Liver (tissue), 9 donors: ENCODE measurements around the gene KLK2. TPM values are rescaled to one million over a fixed set of nuclear protein-coding genes. Genes with fewer than 3 reads are reported as not detected.

Experiments used
- DNase-seq: peaks from one replicate; pipeline ENCODE4 v3.0.0-alpha.2; 2017; ENCODE audit warnings: low spot score
- H3K27ac ChIP-seq, 2 donors: one replicate each; pipeline ENCODE4 v1.7.0; 2013; ENCODE audit warnings: inconsistent platforms in 2 of 2, low read length in 2 of 2, control low read depth in 1 of 2, low read depth in 1 of 2, mild to moderate bottlenecking in 1 of 2
- H3K27me3 ChIP-seq, 4 donors: one replicate each; pipeline versions ENCODE4 v1.6.1 to v1.7.0; 2013; ENCODE audit warnings: low read length in 3 of 4, inconsistent platforms in 1 of 4, mild to moderate bottlenecking in 1 of 4, moderate library complexity in 1 of 4; ENCODE audit not compliant: control insufficient read depth in 4 of 4, insufficient read depth in 4 of 4
- H3K36me3 ChIP-seq, 4 donors: one replicate each; pipeline versions ENCODE4 v1.6.1 to v1.7.0; 2013; ENCODE audit warnings: low read length in 3 of 4, mild to moderate bottlenecking in 3 of 4, low read depth in 1 of 4, moderate library complexity in 1 of 4; ENCODE audit not compliant: control insufficient read depth in 4 of 4, insufficient read depth in 3 of 4
- H3K4me1 ChIP-seq, 4 donors: one replicate each; pipeline versions ENCODE4 v1.6.1 to v1.7.0; 2013; ENCODE audit warnings: low read length in 3 of 4, mild to moderate bottlenecking in 3 of 4, moderate library complexity in 1 of 4; ENCODE audit not compliant: control insufficient read depth in 4 of 4, insufficient read depth in 4 of 4
- H3K4me3 ChIP-seq, 3 donors: one replicate each; pipeline versions ENCODE4 v1.6.1 to v1.7.0; 2013; ENCODE audit warnings: low read length in 3 of 3, control low read depth in 1 of 3, low read depth in 1 of 3, mild to moderate bottlenecking in 1 of 3
- H3K9ac ChIP-seq, 2 donors: one replicate each; pipeline ENCODE4 v1.7.0; 2013; ENCODE audit warnings: low read length in 2 of 2, mild to moderate bottlenecking in 2 of 2, moderate library complexity in 2 of 2, control low read depth in 1 of 2, low read depth in 1 of 2
- H3K9me3 ChIP-seq, 4 donors: one replicate each; pipeline versions ENCODE4 v1.6.1 to v1.7.0; 2013; ENCODE audit warnings: low read length in 3 of 4; ENCODE audit not compliant: control insufficient read depth in 4 of 4
- EGR1 ChIP-seq, 2 donors: IDR thresholded peaks; 2 replicates each; pipeline ENCODE4 v1.6.1; 2016 to 2018; ENCODE audit warnings: antibody characterized with exemption in 2 of 2, low read depth in 2 of 2
- FOXA1 ChIP-seq: IDR thresholded peaks from 2 replicates; pipeline ENCODE4 v1.6.1; 2016; ENCODE audit warnings: antibody characterized with exemption
- FOXA2 ChIP-seq: IDR thresholded peaks from 2 replicates; pipeline ENCODE4 v1.6.1; 2016; ENCODE audit warnings: antibody characterized with exemption
- GABPA ChIP-seq, 2 donors: IDR thresholded peaks in 1 of 2; conservative IDR thresholded peaks in 1 of 2; 2 replicates each; pipeline ENCODE4 v1.6.1; 2016; ENCODE audit warnings: antibody characterized with exemption in 2 of 2, mild to moderate bottlenecking in 1 of 2, moderate library complexity in 1 of 2
- HNF4A ChIP-seq, 2 donors: conservative IDR thresholded peaks; 2 replicates each; pipeline ENCODE4 v1.6.1; 2016; ENCODE audit warnings: antibody characterized with exemption in 2 of 2, mild to moderate bottlenecking in 2 of 2
- HNF4G ChIP-seq: IDR thresholded peaks from 2 replicates; pipeline ENCODE4 v1.6.1; 2016; ENCODE audit warnings: antibody characterized with exemption
- JUND ChIP-seq, 2 donors: IDR thresholded peaks; 2 replicates each; pipeline ENCODE4 v1.6.1; 2016; ENCODE audit warnings: antibody characterized with exemption in 2 of 2
- NR2F2 ChIP-seq: IDR thresholded peaks from 2 replicates; pipeline ENCODE4 v1.6.1; 2016; ENCODE audit warnings: antibody characterized with exemption
- RAD21 ChIP-seq, 2 donors: IDR thresholded peaks; 2 replicates each; pipeline ENCODE4 v1.6.1; 2016; ENCODE audit warnings: antibody characterized with exemption in 2 of 2, mild to moderate bottlenecking in 2 of 2
- RXRA ChIP-seq, 2 donors: IDR thresholded peaks; 2 replicates each; pipeline ENCODE4 v1.6.1; 2017 to 2018; ENCODE audit warnings: antibody characterized with exemption in 2 of 2, mild to moderate bottlenecking in 1 of 2
- SP1 ChIP-seq: IDR thresholded peaks from 2 replicates; pipeline ENCODE4 v1.6.1; 2018; ENCODE audit warnings: antibody characterized with exemption, mild to moderate bottlenecking
- TAF1 ChIP-seq: conservative IDR thresholded peaks from 2 replicates; pipeline ENCODE4 v1.6.1; 2016; ENCODE audit warnings: antibody characterized with exemption, mild to moderate bottlenecking
- YY1 ChIP-seq: IDR thresholded peaks from 2 replicates; pipeline ENCODE4 v1.6.1; 2016; ENCODE audit warnings: antibody characterized with exemption, mild to moderate bottlenecking
- WGBS: extraction: QIAGEN DNeasy Blood & Tissue Kit; methylation state at CpG from one replicate; pipeline ENCODE4 v1.1.7; 2013; 5-methylcytosine and 5-hydroxymethylcytosine counted together
- polyA plus RNA-seq, 2 donors: library from polyadenylated mRNA; stranded (reverse) in 1 of 2; unstranded in 1 of 2; fragments of 200-250 nt in 1 of 2; fragments of >200 nt in 1 of 2; fragmentation: Nextera tagmentation in 1 of 2; extraction: Ambion mirVana in 1 of 2; gene quantifications; one replicate each; pipeline versions ENCODE4 v1.2.1 to v1.2.3, GENCODE V29; 2013 to 2015
- total RNA-seq, 2 donors: library from RNA; depleted of rRNA; stranded (reverse); fragments of >200 nt; gene quantifications; one replicate each; pipeline ENCODE4 v1.2.3, GENCODE V29; 2014
- TF ChIP-seq, protein P1 (sequence below): IDR thresholded peaks from 2 replicates; pipeline ENCODE4 v1.6.1; 2016; ENCODE audit warnings: antibody characterized with exemption
- TF ChIP-seq, protein P2 (sequence below): IDR thresholded peaks from 2 replicates; pipeline ENCODE4 v1.6.1; 2016; ENCODE audit warnings: antibody characterized with exemption
- TF ChIP-seq, protein P3 (sequence below): IDR thresholded peaks from 2 replicates; pipeline ENCODE4 v1.6.1; 2016; ENCODE audit warnings: antibody characterized with exemption, mild to moderate bottlenecking
- TF ChIP-seq, protein P4 (sequence below): IDR thresholded peaks from 2 replicates; pipeline ENCODE4 v1.6.1; 2016; ENCODE audit warnings: antibody characterized with exemption
- TF ChIP-seq, protein P5 (sequence below): fragments of 150-350 bp; IDR thresholded peaks from 2 replicates; pipeline ENCODE4 v1.5.1; 2017; ENCODE audit warnings: improper control_type of control experiment, low read depth, low read length; ENCODE audit not compliant: missing input control
- donor health status: healthy.
- donor health status: healthy.
- donor health status: healthy.
- donor health status: healthy.
- donor health status: healthy.

The KLK2 gene
- total and polyA plus RNA-seq, 4 donors, result not detected

DNA sequence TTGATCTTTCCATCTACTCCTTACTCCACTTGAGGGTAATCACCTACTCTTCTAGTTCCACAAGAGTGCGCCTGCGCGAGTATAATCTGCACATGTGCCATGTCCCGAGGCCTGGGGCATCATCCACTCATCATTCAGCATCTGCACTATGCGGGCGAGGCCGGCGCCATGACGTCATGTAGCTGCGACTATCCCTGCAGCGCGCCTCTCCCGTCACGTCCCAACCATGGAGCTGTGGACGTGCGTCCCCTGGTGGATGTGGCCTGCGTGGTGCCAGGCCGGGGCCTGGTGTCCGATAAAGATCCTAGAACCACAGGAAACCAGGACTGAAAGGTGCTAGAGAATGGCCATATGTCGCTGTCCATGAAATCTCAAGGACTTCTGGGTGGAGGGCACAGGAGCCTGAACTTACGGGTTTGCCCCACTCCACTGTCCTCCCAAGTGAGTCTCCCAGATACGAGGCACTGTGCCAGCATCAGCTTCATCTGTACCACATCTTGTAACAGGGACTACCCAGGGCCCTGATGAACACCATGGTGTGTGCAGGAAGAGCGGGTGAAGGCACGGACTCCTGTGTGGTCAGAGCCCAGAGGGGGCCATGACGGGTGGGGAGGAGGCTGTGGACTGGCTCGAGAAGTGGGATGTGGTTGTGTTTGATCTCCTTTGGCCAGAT is 2.7 kb upstream of the KLK2 start:
- Histone ChIP-seq H3K27me3 (peaks cover 0 to 13% (median 3%) of the 10 kb centered on the region in 4 donors), H3K27ac (no peak overlapping the region), H3K4me3 (no peak overlapping the region), H3K9ac (no peak overlapping the region), H3K9me3 (no peaks in the 10 kb centered on the region), H3K36me3 (no peaks in the 10 kb centered on the region), H3K4me1 (no peaks in the 10 kb centered on the region)
- DNase-seq, result no peak
- WGBS, result 62% methylated on average over 26 of the region's 26 CpGs
- TF ChIP-seq, protein P1, sequence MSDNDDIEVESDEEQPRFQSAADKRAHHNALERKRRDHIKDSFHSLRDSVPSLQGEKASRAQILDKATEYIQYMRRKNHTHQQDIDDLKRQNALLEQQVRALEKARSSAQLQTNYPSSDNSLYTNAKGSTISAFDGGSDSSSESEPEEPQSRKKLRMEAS, result no peak
- TF ChIP-seq YY1, result no peak
- TF ChIP-seq TAF1, result no peak
- no peak for TF ChIP-seq HNF4G
- no peak for TF ChIP-seq GABPA (IDR thresholded peaks at IDR 0.05 in 1 of 2, conservative IDR thresholded peaks at IDR 0.05 in 1 of 2)
- no peak for TF ChIP-seq FOXA2

DNA sequence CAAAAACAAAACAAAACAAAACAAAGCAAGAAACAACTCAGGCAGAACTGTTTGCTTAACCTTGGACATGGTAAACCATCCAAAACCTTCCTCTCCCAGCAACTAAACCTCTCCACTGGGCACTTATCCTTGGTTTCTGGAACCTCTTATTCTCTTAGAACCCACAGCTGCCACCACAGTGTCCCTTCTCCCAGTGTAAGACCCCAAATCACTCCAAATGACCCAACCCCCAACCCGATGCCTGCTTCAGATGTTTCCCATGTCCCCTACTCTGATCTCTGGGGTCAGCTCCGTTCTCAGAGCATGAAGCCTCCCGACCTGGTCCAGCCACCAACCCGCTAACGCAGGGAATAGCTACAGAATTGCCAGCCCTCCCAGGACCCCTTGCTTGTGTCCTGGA is 972 bp downstream of the KLK2 start:
- H3K4me3 ChIP-seq, result no peak overlapping the region
- no peaks in the 10 kb centered on the region for H3K4me1 ChIP-seq
- no peaks in the 10 kb centered on the region for H3K36me3 ChIP-seq
- peaks cover 0 to 9% (median 5%) of the 10 kb centered on the region in 4 donors for H3K27me3 ChIP-seq
- no peak overlapping the region for H3K9ac ChIP-seq
- H3K9me3 ChIP-seq, result no peaks in the 10 kb centered on the region
- no peak overlapping the region for H3K27ac ChIP-seq
- 65% methylated on average over 5 of the region's 5 CpGs for WGBS
- TF ChIP-seq, protein P2, sequence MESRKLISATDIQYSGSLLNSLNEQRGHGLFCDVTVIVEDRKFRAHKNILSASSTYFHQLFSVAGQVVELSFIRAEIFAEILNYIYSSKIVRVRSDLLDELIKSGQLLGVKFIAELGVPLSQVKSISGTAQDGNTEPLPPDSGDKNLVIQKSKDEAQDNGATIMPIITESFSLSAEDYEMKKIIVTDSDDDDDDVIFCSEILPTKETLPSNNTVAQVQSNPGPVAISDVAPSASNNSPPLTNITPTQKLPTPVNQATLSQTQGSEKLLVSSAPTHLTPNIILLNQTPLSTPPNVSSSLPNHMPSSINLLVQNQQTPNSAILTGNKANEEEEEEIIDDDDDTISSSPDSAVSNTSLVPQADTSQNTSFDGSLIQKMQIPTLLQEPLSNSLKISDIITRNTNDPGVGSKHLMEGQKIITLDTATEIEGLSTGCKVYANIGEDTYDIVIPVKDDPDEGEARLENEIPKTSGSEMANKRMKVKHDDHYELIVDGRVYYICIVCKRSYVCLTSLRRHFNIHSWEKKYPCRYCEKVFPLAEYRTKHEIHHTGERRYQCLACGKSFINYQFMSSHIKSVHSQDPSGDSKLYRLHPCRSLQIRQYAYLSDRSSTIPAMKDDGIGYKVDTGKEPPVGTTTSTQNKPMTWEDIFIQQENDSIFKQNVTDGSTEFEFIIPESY, result no peak
- TF ChIP-seq GABPA (IDR thresholded peaks at IDR 0.05 in 1 of 2, conservative IDR thresholded peaks at IDR 0.05 in 1 of 2) (no peak), TAF1 (no peak), FOXA2 (no peak), YY1 (no peak), JUND (IDR thresholded peaks at IDR 0.05) (no peak), HNF4A (conservative IDR thresholded peaks at IDR 0.05) (no peak), HNF4G (no peak), SP1 (no peak), RAD21 (IDR thresholded peaks at IDR 0.05) (no peak), RXRA (IDR thresholded peaks at IDR 0.05) (no peak), NR2F2 (no peak), EGR1 (IDR thresholded peaks at IDR 0.05; ENCODE audit: low read depth in 2 of 2) (no peak), FOXA1 (no peak)
- TF ChIP-seq, protein P3, sequence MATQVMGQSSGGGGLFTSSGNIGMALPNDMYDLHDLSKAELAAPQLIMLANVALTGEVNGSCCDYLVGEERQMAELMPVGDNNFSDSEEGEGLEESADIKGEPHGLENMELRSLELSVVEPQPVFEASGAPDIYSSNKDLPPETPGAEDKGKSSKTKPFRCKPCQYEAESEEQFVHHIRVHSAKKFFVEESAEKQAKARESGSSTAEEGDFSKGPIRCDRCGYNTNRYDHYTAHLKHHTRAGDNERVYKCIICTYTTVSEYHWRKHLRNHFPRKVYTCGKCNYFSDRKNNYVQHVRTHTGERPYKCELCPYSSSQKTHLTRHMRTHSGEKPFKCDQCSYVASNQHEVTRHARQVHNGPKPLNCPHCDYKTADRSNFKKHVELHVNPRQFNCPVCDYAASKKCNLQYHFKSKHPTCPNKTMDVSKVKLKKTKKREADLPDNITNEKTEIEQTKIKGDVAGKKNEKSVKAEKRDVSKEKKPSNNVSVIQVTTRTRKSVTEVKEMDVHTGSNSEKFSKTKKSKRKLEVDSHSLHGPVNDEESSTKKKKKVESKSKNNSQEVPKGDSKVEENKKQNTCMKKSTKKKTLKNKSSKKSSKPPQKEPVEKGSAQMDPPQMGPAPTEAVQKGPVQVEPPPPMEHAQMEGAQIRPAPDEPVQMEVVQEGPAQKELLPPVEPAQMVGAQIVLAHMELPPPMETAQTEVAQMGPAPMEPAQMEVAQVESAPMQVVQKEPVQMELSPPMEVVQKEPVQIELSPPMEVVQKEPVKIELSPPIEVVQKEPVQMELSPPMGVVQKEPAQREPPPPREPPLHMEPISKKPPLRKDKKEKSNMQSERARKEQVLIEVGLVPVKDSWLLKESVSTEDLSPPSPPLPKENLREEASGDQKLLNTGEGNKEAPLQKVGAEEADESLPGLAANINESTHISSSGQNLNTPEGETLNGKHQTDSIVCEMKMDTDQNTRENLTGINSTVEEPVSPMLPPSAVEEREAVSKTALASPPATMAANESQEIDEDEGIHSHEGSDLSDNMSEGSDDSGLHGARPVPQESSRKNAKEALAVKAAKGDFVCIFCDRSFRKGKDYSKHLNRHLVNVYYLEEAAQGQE, result no peak
- TF ChIP-seq, protein P4, sequence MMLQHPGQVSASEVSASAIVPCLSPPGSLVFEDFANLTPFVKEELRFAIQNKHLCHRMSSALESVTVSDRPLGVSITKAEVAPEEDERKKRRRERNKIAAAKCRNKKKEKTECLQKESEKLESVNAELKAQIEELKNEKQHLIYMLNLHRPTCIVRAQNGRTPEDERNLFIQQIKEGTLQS, result no peak
- TF ChIP-seq, protein P5, sequence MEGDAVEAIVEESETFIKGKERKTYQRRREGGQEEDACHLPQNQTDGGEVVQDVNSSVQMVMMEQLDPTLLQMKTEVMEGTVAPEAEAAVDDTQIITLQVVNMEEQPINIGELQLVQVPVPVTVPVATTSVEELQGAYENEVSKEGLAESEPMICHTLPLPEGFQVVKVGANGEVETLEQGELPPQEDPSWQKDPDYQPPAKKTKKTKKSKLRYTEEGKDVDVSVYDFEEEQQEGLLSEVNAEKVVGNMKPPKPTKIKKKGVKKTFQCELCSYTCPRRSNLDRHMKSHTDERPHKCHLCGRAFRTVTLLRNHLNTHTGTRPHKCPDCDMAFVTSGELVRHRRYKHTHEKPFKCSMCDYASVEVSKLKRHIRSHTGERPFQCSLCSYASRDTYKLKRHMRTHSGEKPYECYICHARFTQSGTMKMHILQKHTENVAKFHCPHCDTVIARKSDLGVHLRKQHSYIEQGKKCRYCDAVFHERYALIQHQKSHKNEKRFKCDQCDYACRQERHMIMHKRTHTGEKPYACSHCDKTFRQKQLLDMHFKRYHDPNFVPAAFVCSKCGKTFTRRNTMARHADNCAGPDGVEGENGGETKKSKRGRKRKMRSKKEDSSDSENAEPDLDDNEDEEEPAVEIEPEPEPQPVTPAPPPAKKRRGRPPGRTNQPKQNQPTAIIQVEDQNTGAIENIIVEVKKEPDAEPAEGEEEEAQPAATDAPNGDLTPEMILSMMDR, result no peak
- TF ChIP-seq, protein P1, result no peak
- no peak for DNase-seq
